Activated CD4-positive, alpha-beta T cell treated with anti-CD3 and anti-CD28 coated beads for 24 hours (primary cell): Measurements from ENCODE around the gene STX4.

ENCODE experiments used
- DNase-seq, 2 donors: peaks; one replicate each; pipeline ENCODE4 v3.0.0-alpha.2; 2020; ENCODE audit warnings: low read depth in 2 of 2

STX4 gene

DNA sequence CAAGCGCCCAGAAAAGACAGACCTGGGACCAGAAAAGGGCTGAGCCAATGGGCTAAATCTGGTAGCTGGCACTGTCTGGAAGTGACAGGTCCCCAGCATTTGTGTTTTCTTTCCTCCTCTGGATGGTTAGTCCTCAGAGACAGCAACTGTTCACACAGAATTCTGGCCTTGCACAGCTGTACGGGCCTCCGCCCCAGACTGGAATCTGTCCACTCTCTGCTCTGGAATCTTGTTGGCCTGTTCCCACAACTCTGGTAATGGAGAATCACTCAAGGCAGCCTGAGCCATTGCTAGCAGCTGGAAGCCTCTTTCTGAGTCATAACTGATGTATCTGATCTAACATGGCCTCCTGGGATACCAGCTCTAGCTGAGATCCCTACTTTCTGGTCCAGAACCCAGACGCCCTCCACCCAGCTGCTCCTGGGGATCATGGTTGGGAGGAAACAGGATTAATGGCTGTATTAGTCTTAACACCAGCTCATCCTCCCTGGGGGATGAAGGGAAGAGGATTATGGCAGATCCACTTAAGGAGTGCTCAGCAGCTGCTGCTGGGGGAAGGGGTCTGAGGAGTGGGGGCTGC lies 31.6 kb downstream of the STX4 start:
- no peak for DNase-seq

DNA sequence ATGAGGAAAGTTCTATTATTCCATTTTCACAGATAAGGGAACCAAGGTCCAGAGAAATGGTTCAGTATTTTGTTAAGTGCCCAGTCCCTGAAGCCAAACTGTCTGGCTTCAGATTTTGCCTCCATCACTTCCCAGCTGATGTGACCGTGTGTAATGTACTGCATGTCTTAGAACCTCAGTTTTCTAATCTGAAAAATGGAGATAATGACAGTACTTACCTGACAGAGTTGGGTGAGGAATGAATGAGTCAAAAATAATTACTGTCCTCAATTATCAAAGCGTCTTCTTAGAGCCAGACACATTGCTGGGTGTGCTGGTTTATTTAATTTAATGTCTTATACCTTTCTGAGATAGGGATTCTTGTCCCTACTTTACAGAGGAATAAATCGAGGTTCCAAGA lies 34.0 kb downstream of the STX4 start:
- no peak for DNase-seq

- DNase-seq: no peak
Measured at GRCh38 chr16:31071861-31072260, 38.5 kb downstream of the STX4 start.

DNA sequence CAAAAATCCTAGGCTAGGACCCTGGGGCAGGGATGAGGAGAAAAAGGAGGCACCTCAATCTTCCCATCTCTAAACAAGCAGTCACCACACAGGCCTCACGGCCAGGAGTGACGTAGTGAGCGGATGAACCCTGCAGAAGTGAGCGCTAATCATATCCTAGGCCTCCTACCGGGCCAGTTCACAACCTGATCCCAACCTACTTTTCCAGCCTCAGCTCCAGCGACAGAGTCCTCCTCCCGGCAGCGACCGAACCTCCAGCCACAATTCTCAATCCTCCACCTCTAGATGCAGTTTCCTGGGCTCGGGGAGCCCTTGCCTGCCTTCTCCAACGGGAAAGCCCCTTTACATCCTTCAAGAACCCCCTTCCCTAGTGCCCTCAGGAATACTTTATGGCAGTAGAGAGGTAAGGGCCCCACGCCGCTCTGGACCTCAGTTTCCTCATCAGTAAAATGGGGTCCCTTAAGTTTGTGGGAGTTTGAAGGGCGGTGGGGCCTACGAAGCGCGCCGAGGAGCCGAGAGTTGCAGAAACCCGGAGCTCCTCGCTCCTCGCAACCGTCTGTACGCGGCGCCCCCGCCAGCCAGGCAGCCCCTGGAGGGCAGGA lies 39.3 kb downstream of the STX4 start:
- DNase-seq: no peak

- DNase-seq: peak; percentile 83 to 85
Measured at GRCh38 chr16:31073142-31073969, 40.0 kb downstream of the STX4 start.

- peak; percentile 91 to 97 for DNase-seq
Measured at GRCh38 chr16:31073970-31074813, 40.8 kb downstream of the STX4 start, which contains the start of the genes ZNF646 and ZNF668. ZNF646 (plus strand) TSS chr16:31074422; CDS start chr16:31076325, 1,903 bp downstream. ZNF668 (minus strand) TSS chr16:31074240; CDS start chr16:31064459, 9,781 bp downstream.

GRCh38 chr16:31074814-31075183 lies 41.4 kb downstream of the STX4 start:
- DNase-seq: no peak

DNA sequence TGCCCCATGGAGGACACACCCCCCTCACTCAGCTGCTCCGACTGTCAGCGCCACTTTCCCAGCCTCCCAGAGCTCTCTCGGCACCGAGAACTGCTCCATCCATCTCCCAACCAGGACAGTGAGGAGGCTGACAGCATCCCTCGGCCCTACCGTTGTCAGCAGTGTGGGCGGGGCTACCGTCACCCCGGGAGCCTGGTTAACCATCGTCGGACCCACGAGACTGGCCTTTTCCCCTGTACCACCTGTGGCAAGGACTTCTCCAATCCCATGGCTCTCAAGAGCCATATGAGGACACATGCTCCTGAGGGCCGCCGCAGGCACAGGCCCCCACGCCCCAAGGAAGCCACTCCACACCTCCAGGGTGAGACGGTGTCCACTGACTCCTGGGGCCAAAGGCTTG lies 43.0 kb downstream of the STX4 start:
- no peak for DNase-seq

GRCh38 chr16:31077024-31077423 lies 43.7 kb downstream of the STX4 start:
- DNase-seq: no peak

DNA sequence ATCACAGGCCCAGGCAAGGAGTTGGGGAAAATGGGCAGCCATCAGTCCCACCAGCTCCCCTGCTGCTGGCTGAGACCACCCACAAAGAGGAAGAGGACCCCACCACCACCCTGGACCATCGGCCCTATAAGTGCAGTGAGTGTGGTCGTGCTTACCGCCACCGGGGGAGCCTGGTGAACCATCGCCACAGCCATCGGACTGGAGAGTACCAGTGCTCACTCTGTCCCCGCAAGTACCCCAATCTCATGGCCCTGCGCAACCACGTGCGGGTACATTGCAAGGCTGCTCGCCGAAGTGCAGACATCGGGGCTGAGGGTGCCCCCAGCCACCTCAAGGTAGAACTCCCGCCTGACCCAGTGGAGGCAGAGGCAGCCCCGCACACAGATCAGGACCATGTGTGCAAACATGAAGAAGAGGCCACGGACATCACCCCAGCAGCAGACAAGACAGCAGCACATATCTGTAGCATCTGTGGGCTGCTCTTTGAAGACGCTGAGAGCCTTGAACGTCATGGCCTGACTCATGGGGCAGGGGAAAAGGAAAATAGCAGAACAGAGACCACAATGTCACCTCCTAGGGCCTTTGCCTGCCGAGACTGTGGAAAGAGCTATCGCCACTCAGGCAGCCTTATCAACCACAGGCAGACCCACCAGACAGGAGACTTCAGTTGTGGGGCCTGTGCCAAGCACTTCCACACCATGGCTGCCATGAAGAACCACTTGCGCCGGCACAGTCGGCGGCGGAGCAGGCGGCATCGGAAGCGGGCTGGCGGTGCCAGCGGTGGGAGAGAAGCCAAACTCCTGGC lies 44.4 kb downstream of the STX4 start:
- no peak for DNase-seq

DNA sequence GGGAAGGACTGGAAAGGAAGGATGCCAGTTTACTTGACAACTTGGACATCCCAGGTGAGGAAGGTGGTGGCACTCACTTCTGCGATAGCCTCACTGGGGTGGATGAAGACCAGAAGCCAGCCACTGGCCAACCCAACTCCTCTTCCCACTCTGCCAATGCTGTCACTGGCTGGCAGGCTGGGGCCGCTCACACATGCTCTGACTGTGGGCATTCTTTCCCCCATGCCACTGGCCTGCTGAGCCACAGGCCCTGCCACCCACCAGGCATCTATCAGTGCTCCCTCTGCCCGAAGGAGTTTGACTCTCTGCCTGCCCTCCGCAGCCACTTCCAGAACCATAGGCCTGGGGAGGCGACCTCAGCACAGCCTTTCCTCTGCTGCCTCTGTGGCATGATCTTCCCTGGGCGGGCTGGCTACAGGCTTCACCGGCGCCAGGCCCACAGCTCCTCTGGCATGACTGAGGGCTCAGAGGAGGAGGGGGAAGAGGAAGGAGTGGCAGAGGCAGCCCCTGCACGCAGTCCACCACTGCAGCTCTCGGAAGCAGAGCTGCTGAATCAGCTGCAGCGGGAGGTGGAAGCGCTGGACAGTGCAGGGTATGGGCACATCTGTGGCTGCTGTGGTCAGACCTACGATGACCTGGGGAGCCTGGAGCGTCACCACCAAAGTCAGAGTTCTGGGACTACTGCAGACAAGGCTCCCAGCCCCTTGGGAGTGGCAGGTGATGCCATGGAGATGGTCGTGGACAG lies 45.4 kb downstream of the STX4 start:
- DNase-seq: no peak

DNA sequence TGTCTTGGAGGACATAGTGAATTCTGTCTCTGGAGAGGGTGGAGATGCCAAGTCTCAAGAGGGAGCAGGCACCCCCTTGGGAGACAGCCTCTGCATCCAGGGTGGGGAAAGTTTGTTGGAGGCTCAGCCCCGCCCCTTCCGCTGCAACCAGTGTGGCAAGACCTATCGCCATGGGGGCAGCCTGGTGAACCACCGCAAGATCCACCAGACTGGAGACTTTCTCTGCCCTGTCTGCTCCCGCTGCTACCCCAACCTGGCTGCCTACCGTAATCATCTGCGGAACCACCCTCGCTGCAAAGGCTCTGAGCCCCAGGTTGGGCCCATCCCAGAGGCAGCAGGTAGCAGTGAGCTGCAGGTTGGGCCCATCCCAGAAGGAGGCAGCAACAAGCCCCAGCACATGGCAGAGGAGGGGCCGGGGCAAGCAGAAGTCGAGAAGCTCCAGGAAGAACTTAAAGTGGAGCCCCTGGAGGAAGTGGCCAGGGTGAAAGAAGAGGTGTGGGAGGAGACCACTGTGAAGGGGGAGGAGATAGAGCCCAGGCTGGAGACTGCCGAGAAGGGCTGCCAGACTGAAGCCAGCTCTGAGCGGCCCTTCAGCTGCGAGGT lies 46.1 kb downstream of the STX4 start:
- no peak for DNase-seq

DNA sequence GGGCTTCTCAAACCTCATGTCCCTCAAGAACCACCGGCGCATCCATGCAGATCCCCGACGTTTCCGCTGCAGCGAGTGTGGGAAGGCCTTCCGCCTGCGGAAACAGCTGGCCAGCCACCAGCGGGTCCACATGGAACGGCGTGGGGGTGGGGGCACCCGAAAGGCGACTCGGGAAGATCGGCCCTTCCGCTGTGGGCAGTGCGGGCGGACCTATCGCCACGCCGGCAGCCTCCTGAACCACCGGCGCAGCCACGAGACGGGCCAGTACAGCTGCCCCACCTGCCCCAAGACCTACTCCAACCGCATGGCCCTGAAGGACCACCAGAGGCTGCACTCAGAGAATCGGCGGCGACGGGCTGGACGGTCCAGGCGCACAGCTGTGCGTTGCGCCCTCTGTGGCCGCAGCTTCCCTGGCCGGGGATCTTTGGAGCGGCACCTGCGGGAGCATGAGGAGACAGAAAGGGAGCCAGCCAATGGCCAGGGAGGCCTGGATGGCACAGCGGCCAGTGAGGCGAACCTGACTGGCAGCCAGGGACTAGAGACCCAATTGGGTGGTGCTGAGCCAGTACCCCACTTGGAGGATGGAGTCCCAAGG lies 46.8 kb downstream of the STX4 start:
- no peak for DNase-seq

GRCh38 chr16:31080756-31081419 lies 47.5 kb downstream of the STX4 start:
- no peak for DNase-seq

DNA sequence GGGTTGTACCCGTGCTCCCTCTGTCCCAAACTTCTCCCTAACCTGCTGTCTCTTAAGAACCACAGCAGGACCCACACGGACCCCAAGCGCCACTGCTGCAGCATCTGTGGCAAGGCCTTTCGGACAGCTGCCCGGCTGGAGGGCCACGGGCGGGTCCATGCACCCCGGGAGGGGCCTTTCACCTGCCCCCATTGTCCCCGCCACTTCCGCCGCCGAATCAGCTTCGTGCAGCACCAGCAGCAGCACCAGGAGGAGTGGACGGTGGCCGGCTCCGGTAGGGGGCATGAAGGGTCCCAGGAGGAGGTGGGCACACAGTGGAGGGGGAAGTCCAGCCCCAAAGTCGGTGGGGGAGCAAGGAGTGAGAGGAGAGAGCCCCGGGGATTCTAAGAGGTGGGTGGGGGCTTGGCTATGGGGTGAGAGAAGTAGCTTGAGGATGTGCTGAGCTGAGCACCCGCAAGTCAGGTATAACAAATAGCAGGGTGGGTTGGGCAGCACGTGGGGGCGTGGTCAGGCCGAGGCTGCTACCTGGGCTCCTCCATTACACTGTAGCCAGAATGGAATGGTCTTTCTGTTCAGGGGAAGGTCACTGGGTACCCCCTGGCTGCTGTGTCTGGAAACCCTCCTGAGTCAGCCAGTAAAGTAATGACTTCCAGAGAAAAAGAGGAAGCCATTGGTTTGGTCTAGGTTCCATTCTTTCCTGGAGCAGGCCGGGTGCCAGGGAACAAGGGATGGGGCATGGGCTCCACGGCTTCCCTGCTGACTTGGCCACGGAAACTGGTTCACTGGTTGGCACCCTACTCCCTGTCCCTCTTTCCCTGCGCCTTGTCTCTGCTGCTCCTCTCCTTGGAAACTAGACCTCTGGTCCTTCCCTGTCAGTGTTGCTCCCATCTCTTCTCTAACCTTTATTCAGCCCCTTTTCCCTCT lies 48.3 kb downstream of the STX4 start:
- DNase-seq: no peak

DNA sequence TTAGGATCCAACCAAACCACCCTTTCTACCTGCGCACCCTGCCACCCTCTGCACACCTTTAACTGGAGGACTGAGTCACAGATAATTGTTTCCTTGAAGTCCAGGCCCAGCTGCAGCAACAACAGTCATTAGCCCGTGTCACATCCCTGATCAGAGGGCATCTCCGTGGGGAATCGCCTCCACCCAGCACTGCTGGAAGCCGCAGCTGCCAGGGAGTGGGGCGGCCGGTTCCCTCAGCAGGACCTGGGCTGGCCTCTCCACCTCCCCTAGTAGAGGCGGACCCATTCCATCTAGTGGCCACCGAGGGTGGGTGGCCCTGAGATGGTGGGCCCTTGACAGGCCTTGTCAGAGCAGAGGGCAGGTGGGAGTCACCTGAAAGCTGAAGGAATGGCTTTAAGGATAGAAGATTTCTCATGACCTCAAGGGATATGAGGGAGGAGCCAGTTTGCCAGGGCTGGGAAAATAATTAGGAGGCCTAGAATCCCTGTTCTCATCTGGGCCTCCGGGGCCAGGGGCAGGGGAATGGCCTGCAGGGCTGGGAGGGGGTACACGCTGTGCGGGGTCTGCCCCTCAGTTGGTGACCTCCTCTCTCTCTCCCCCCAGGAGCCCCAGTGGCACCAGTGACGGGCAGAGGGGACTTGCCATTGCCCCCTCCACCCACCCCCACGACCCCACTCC lies 49.1 kb downstream of the STX4 start:
- DNase-seq: no peak

GRCh38 chr16:31083081-31083480 lies 49.7 kb downstream of the STX4 start:
- DNase-seq: no peak
